ENCODE results near the gene SCG3.

SCG3 gene

DNA sequence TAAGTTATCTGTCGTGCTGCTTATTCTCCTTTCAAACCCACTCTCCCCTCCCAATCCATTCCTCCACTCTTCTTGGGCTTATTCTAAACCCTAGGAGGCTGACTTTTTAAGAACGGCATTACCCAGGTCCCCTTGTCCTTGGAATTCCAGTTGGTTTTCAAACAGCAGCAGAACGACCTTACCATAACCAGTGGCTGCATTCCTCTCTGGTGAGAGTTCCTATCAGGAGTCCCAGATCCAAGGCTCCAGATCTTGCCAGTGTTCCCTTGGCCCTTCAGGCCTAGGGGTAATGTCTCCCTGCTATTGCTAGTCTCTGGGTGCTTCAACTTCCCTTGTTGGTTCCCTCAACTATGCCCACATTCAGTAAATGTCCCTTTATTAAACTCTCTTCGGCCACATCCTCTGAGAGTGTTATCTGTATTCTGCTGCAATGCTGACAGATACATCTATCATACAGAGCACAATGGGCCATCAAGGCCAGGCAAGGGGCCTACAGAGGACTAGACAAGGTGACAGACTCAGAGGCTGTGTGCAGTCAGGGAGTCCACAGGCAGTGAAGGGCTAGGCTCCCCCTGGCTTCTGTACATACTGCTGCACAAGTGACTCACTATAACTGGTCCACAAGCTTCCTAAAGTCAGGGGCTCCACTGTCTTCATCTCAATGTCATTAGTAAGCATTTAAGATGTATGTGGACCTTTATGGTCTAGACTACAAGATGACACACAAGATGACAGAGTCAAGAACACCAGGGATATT lies 46.0 kb downstream of the SCG3 start:
- no peak for DNase-seq (ENCODE audit: low spot score)

DNA sequence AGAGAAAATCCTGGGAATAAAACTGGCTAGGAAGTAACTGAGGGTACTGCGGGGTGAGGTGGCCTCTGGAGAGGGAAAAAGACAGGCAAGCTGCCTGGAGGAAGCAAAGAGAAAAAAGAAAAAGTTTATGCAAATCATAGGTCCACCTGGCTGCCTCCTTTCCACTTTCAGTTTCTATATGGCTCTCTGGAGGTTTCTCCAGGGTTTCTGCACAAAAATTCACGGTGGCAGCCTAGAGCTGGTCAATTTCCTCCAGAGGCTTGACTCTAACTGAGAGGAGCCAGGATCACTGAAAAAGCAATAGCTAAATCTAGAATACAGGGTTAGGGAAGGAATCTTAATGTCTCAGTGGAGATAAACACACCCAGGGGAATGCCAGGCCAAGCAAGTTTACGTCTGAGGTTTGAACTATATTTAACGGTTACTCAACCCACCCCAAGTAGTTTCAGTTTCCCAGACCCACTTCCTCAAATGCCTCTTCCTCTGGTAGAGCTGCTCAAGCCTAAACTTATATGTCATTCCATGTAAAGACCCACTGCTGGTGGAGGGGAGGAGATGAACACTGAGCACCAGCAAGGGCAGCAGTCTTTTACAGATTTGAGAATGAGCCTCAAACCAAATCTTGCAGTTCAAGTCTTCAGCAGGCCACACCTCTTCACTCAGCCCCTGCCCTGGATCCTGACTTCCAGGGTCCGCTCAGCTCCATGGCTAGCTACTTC lies 50.4 kb downstream of the SCG3 start:
- peak; percentile 54 for DNase-seq (ENCODE audit: low spot score)

GRCh38 chr15:51732646-51733045 lies 51.3 kb downstream of the SCG3 start:
- no peak for DNase-seq (ENCODE audit: low spot score)

- DNase-seq (ENCODE audit: low spot score) = peak; percentile 40
Observed at GRCh38 chr15:51735228-51736010, 54.1 kb downstream of the SCG3 start.

GRCh38 chr15:51736069-51736468 lies 54.8 kb downstream of the SCG3 start:
- DNase-seq (ENCODE audit: low spot score) = peak; percentile 63

DNA sequence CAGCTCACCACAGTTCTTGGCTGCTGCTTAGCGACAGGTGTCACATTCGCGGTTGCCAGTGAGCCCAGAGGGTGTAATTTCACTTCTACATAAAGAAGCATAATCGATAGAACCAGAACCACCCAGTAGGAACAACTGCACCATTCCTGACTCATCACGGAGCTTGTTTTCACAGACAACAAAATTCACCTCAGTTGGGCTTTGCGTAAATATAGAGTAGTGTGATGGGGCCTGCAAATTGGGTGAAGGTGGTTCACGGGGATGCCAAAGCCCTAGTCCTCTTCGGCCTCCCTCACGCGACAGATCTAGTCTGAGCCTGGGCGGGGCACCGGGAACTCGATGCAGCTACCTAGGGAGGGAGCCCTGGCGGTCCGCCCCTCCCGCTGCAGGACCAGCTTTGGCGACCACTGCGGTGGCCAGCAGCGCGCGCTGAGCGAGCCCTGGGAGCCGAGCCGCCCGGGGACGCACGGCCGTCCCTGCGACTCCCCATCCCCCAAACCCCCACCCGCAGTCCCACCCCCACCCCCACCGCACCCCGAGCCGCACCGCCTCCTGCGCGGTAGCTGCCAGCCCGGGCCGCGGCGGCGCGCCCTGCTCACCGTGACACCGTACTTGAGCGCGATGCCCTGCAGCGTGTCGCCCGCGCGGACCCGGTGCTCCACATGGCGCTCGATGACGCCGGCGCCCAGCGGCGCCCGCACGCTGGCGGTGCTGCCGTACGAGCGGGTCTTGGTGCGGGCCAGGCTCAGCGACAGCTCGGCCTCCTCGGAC lies 55.6 kb downstream of the SCG3 start:
- peak; percentile 61 for DNase-seq (ENCODE audit: low spot score)

GRCh38 chr15:51737522-51738305 lies 56.4 kb downstream of the SCG3 start, which contains the start of gene LYSMD2:
Gene LYSMD2 (minus strand): TSS chr15:51737655. CDS start chr15:51737622, 33 bp downstream.
- peak; percentile 55 for DNase-seq (ENCODE audit: low spot score)

- no peak for DNase-seq (ENCODE audit: low spot score)
Observed at GRCh38 chr15:51738553-51738952, 57.2 kb downstream of the SCG3 start.

- no peak for DNase-seq (ENCODE audit: low spot score)
Observed at GRCh38 chr15:51739061-51739712, 57.9 kb downstream of the SCG3 start.

DNA sequence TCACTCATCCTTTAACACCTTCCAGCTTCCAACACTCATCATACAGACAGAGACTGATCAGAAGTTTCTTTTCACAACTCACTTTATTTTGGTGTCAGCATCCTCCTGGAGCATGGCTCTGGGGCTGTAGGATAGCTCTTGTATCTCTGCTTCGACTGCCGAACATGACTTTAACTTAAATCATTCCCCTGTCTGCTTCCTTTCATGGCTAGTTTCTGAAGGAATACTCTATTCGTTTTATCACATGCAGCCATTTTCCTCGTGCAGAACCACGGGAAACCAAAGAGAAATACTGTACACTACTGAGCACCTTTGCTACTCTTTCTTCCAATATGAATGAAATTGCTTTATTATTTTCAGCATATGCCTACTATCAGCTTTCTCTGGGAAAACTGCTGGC lies 68.0 kb downstream of the SCG3 start:
- DNase-seq (ENCODE audit: low spot score) = no peak

DNA sequence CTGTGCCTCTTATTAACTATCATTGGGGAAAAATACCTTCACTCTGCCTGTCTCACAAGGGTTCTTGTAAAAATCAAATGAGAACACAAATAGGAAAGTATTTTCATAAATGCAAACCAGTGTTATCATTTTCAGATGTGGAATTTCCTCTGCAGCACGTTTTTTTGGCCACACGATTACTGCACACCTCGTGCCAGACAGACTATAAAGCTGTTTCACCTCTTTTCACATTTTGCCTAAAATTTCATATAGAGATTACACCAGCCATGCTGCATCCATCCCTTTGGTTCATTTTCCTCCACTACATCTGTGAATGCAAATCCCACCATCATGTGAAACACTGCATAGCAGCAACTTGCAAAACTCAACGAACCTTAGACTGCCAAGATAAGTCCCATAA lies 68.9 kb downstream of the SCG3 start:
- DNase-seq (ENCODE audit: low spot score) = no peak

- peak; percentile 33 for DNase-seq (ENCODE audit: low spot score)
Observed at GRCh38 chr15:51750792-51751696, 69.7 kb downstream of the SCG3 start, which contains the start of gene TMOD2. Gene TMOD2 (plus strand): TSS chr15:51751597. CDS start chr15:51766442, 14,845 bp downstream.

DNA sequence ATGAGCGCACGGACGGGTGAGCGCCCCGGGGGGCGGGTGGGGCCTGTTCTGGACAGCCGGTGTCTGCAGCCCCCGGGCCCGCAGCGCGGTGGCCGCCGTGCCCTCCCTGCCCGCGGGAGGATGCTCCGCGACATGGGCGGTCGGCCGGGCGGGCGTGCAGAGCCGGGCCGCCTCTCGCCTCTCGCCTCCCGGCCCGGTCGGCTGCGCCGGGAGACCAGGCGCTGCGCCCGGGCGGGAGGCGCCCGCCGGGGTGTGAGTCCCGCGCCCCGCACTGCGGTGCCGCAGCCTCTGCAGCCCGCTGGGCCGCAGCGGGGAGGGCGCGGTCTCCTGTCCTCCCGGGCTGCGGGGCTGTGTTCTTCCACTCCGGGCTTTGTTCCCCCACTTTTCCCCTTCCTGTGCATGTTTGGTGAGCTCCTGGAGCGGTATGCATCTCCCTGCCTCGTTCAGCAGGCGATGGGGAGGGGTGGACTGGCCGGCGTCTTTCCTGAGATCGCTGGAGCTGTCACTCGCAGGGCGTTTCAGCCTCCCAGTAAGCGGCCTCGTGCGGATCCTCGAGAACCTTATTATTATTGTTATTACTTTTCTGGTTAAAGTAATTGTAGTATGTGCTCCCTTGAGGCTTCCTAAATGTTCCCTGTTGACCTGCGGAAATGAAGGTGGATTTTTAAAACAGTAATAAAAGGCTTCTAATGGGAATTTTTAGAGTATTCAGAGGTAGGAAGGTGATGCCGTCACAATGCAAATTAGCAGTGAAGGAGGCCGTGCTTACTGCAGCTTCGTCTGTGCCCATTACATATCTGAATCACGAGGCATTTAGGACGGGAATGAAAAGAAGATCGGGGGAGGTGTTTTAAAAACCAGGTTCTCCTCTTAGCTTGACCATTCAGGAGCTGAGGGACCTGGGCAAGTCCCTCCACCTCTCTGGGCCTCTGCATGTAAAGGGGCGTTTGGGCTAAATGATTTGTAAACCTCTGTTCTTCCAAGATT lies 70.7 kb downstream of the SCG3 start:
- no peak for DNase-seq (ENCODE audit: low spot score)

GRCh38 chr15:51752888-51753287 lies 71.6 kb downstream of the SCG3 start:
- no peak for DNase-seq (ENCODE audit: low spot score)

GRCh38 chr15:51754267-51754666 lies 73.0 kb downstream of the SCG3 start:
- DNase-seq (ENCODE audit: low spot score) = no peak

- DNase-seq (ENCODE audit: low spot score) = no peak
Observed at GRCh38 chr15:51755790-51756189, 74.5 kb downstream of the SCG3 start.

GRCh38 chr15:51756482-51756881 lies 75.2 kb downstream of the SCG3 start:
- DNase-seq (ENCODE audit: low spot score) = no peak

- no peak for DNase-seq (ENCODE audit: low spot score)
Observed at GRCh38 chr15:51757450-51757849, 76.1 kb downstream of the SCG3 start.

Measured in activated CD4-positive, alpha-beta T cell treated with anti-CD3 and anti-CD28 coated beads, Interleukin-2, Interleukin-4, amounts not matched to agents 100 ng/mL and 50 ng/mL, durations not matched to agents 16 hours and 8 hours (primary cell).